RWPE2 (cell line): ENCODE results near the gene DGCR8.

Experiments
- ATAC-seq: fragments of 200-7000 bp; cut with Tn5 transposase; 3 replicates; pipeline ENCODE4 v1.9.1; 2021; ENCODE audit warnings: low read depth
- DNase-seq: peaks from one replicate; pipeline ENCODE4 v3.0.0-alpha.2; 2020; ENCODE audit warnings: low spot score
- H3K27ac ChIP-seq: fragments of 450-650 bp; 2 replicates; pipeline ENCODE4 v1.5.1; 2017; ENCODE audit warnings: mild to moderate bottlenecking; ENCODE audit not compliant: poor library complexity, severe bottlenecking
- H3K27me3 ChIP-seq: fragments of 250-450 bp; sonication (Bioruptor Pico); 2 replicates; pipeline ENCODE4 v1.5.1; 2021; ENCODE audit warnings: mild to moderate bottlenecking, moderate library complexity; ENCODE audit not compliant: insufficient read depth, poor library complexity, severe bottlenecking
- H3K36me3 ChIP-seq: fragments of 250-450 bp; sonication (Bioruptor Pico); 2 replicates; pipeline ENCODE4 v1.5.1; 2020; ENCODE audit warnings: low read depth, mild to moderate bottlenecking, moderate library complexity
- H3K4me1 ChIP-seq: fragments of 250-450 bp; sonication (Bioruptor Pico); 2 replicates; pipeline ENCODE4 v1.5.1; 2021; ENCODE audit warnings: mild to moderate bottlenecking, moderate library complexity; ENCODE audit not compliant: insufficient read depth, poor library complexity, severe bottlenecking
- H3K4me3 ChIP-seq: fragments of 250-450 bp; sonication (Bioruptor Pico); 2 replicates; pipeline ENCODE4 v1.5.1; 2021; ENCODE audit warnings: mild to moderate bottlenecking, moderate library complexity; ENCODE audit not compliant: severe bottlenecking
- H3K9me3 ChIP-seq: fragments of 250-450 bp; sonication (Bioruptor Pico); 2 replicates; pipeline ENCODE4 v1.5.1; 2021; ENCODE audit warnings: mild to moderate bottlenecking, moderate library complexity; ENCODE audit not compliant: severe bottlenecking
- TF ChIP-seq, protein P1 (sequence below): fragments of 450-650 bp; IDR thresholded peaks from one replicate; pipeline ENCODE4 v1.5.1; 2017; ENCODE audit warnings: mild to moderate bottlenecking, moderate library complexity; ENCODE audit not compliant: poor library complexity, severe bottlenecking

DGCR8 gene

DNA sequence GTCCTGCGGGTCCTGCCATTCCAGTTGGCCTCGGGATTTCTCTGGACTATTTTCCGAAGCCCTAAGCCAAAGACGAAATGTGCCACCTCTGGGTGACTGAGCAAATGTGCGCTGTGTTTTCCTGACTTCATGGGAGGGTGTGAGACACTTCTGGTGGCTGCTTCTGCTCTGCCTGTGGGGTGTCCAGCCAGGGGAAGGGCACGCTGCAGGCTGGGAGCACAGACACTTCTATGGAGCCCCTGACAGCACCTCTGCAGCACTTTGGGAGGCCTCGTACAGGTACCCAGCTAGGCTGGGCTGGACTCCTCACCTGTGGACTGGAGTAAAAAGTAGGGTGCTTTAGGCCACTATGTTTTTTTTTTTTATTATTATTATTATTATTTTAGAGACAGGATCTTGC, 41.5 kb upstream of the DGCR8 start:
- 0 out of 2 replicates have a peak, but pooled peaks cover 6% of the 10 kb centered on the region for H3K36me3 ChIP-seq
- no peak for DNase-seq
- H3K27me3 ChIP-seq = no peaks in the 10 kb centered on the region
- H3K4me3 ChIP-seq = no peak overlapping the region
- H3K4me1 ChIP-seq = no peaks in the 10 kb centered on the region
- TF ChIP-seq, protein P1, sequence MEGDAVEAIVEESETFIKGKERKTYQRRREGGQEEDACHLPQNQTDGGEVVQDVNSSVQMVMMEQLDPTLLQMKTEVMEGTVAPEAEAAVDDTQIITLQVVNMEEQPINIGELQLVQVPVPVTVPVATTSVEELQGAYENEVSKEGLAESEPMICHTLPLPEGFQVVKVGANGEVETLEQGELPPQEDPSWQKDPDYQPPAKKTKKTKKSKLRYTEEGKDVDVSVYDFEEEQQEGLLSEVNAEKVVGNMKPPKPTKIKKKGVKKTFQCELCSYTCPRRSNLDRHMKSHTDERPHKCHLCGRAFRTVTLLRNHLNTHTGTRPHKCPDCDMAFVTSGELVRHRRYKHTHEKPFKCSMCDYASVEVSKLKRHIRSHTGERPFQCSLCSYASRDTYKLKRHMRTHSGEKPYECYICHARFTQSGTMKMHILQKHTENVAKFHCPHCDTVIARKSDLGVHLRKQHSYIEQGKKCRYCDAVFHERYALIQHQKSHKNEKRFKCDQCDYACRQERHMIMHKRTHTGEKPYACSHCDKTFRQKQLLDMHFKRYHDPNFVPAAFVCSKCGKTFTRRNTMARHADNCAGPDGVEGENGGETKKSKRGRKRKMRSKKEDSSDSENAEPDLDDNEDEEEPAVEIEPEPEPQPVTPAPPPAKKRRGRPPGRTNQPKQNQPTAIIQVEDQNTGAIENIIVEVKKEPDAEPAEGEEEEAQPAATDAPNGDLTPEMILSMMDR = no peak
- no peaks in the 10 kb centered on the region for H3K9me3 ChIP-seq
- H3K27ac ChIP-seq = no peak overlapping the region
- ATAC-seq = no peak

DNA sequence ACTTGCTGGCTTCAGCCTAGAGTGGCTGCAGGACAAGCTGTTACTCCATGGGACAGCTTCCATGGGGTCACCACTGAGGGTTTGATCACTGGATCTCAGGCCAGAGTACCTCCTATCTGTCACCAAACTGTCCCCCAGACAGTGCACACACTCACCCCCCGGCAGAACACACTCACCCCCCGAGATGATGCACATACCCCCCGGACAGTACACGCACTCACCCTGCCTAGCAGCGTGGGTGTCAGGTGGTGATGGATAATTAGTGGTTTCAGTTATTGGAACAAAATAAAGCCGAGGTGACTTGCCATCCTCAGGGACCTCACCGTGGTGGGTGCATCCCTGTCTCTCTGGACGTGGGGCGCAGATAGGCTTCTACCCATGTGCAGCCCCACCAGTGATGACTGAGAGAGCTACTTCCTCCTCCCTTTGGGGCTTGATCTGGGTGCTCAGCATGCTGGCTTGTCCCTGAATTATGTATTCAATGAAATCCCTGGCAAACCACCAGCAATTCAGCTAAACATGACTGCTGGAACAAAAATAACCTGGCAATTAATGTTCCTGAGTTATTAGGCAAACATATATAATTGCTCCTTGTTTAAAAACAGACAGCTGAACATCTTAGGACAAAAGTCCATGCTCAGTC, 40.2 kb upstream of the DGCR8 start:
- ATAC-seq (no peak), DNase-seq (no peak)
- Histone ChIP-seq H3K27ac (no peak overlapping the region), H3K4me1 (no peaks in the 10 kb centered on the region), H3K9me3 (no peaks in the 10 kb centered on the region), H3K4me3 (no peak overlapping the region), H3K36me3 (0 out of 2 replicates have a peak, but pooled peaks cover 6% of the 10 kb centered on the region), H3K27me3 (no peaks in the 10 kb centered on the region)
- TF ChIP-seq, protein P1 = no peak

- no peak for DNase-seq
- Histone ChIP-seq H3K27ac (no peak overlapping the region), H3K36me3 (0 out of 2 replicates have a peak, but pooled peaks cover 6% of the 10 kb centered on the region), H3K27me3 (no peaks in the 10 kb centered on the region), H3K9me3 (no peaks in the 10 kb centered on the region), H3K4me1 (no peaks in the 10 kb centered on the region), H3K4me3 (no peak overlapping the region)
- no peak for ATAC-seq
- TF ChIP-seq, protein P1 = no peak
Measured at GRCh38 chr22:20040327-20041200, 39.5 kb upstream of the DGCR8 start.

GRCh38 chr22:20043057-20043996, 36.7 kb upstream of the DGCR8 start:
- H3K27me3 ChIP-seq = no peaks in the 10 kb centered on the region
- DNase-seq = no peak
- H3K27ac ChIP-seq = no peak overlapping the region
- TF ChIP-seq, protein P1 = no peak
- H3K36me3 ChIP-seq = peaks cover 5% of the 10 kb centered on the region
- H3K4me1 ChIP-seq = no peaks in the 10 kb centered on the region
- no peak overlapping the region for H3K4me3 ChIP-seq
- no peaks in the 10 kb centered on the region for H3K9me3 ChIP-seq
- no peak for ATAC-seq
